Measurements from ENCODE around the gene ABCC1.

The ABCC1 gene

DNA sequence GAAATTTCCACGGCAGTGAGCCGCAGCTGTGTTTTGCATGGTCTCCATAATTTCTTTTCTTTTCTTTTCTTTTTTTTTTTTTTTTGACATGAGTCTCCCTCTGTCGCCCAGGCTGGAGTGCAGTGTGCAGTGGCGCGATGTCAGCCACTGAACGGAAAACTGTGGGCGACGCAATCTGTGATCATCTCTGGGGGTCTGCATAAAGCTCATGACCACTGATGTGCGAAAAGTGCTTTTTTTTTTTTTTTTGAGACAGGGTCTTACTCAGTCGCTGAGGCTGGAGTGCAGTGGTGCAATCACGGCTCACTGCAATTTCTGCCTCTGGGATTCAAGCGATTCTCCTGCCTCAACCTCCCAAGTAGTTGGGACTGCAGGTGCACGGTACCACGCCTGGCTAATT, 156.2 kb downstream of the ABCC1 start:
- TF ChIP-seq, protein P1, sequence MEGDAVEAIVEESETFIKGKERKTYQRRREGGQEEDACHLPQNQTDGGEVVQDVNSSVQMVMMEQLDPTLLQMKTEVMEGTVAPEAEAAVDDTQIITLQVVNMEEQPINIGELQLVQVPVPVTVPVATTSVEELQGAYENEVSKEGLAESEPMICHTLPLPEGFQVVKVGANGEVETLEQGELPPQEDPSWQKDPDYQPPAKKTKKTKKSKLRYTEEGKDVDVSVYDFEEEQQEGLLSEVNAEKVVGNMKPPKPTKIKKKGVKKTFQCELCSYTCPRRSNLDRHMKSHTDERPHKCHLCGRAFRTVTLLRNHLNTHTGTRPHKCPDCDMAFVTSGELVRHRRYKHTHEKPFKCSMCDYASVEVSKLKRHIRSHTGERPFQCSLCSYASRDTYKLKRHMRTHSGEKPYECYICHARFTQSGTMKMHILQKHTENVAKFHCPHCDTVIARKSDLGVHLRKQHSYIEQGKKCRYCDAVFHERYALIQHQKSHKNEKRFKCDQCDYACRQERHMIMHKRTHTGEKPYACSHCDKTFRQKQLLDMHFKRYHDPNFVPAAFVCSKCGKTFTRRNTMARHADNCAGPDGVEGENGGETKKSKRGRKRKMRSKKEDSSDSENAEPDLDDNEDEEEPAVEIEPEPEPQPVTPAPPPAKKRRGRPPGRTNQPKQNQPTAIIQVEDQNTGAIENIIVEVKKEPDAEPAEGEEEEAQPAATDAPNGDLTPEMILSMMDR (IDR thresholded peaks at IDR 0.05; ENCODE audit: low read length, missing control alignments), result no peak
- no peak overlapping the region for H3K4me3 ChIP-seq (replicated peaks; ENCODE audit: low read depth, low read length)
- no peak for DNase-seq (ENCODE audit: low read depth)

DNA sequence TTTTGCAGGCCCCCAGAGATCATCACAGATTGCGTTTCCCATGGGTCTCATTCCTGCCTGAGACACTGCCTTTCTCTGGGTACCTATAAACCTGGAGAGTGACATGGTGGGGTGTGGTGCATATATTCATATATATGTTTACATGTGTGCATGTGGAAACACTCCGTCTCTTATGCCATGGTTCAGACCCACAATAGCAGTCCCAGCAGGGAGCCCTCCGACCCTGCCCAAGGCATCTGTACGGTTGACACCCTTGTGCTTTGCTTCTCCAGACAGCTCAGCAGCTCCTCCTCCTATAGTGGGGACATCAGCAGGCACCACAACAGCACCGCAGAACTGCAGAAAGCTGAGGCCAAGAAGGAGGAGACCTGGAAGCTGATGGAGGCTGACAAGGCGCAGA, 157.1 kb downstream of the ABCC1 start:
- TF ChIP-seq, protein P1 (IDR thresholded peaks at IDR 0.05; ENCODE audit: low read length, missing control alignments), result no peak
- DNase-seq (ENCODE audit: low read depth), result no peak
- H3K4me3 ChIP-seq (replicated peaks; ENCODE audit: low read depth, low read length), result no peak overlapping the region

DNA sequence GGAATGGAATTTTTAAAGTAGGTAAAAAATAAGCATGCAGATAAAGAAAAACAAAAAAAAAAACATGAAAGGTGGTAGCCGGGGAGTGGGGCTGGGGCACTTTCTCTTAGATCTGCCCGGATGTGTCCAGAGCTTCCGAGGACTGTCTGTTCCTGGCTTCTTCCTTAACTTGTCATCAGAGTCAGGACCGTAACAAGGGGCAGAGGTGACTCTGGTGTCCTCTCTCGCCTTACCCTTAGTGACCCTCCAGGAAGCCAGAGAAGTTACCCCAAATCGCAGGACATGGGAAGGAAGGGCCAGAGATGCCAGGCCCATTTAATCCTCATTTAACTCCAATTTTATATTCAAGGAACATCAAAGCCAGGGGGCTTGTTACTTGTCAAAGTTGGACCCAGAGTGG, 158.4 kb downstream of the ABCC1 start:
- TF ChIP-seq, protein P1 (IDR thresholded peaks at IDR 0.05; ENCODE audit: low read length, missing control alignments), result no peak
- DNase-seq (ENCODE audit: low read depth), result no peak
- H3K4me3 ChIP-seq (replicated peaks; ENCODE audit: low read depth, low read length), result no peak overlapping the region

DNA sequence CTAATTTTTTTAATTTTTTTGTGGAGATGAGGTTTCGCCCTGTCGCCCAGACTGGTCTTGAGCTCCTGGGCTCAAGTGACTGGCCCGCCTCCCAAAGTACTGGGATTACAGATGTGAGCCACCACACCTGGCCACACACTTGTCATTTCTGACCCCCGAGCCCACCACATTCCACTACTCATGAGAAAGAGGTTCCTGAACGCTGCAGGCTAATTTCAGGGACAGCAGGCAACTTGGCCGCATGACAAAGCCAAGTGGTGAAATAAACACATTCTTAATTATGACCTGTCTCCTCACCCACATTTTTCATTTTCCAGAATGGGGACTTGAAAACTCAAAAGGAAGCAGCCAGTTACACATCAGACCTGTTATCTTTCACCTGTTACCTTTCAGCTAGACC, 159.3 kb downstream of the ABCC1 start:
- TF ChIP-seq, protein P1 (IDR thresholded peaks at IDR 0.05; ENCODE audit: low read length, missing control alignments), result no peak
- DNase-seq (ENCODE audit: low read depth), result no peak

DNA sequence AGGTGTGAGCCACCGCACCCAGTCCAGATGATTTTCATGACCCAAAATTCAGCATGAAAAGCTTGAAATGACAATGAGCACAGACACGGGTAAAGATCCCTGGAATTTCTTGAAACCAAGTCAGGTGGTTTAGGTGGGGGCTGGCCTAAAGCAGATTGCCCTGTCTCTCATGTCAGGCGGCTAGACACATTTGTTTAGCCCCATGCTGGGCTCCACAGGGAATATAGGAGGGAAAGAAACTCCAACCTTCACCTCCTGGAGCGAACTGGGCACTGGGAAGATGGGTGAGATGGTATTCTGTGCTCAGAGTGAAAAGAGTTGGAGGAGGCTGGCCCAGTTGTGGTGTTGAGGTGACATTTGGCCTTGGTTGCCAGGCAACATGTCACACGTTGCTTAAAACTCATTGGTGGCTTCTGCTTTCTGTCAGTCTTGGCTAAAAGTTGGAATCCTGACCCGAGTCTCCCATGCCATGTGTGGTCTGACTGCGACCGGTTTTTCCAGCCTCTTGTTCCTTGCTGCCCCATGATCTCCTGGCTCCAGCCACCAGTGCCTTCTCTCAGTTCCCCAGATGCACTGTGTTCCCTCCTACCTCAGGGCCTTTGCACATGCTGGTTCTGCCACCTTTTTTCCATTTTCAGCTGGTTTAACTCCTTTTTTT, 160.2 kb downstream of the ABCC1 start:
- TF ChIP-seq, protein P1 (IDR thresholded peaks at IDR 0.05; ENCODE audit: low read length, missing control alignments), result no peak
- no peak overlapping the region for H3K4me3 ChIP-seq (replicated peaks; ENCODE audit: low read depth, low read length)
- no peak for DNase-seq (ENCODE audit: low read depth)

More for the DNA sequence above, 159.3 kb downstream of the ABCC1 start:
- no peak overlapping the region for H3K4me3 ChIP-seq (replicated peaks; ENCODE audit: low read depth, low read length)

DNA sequence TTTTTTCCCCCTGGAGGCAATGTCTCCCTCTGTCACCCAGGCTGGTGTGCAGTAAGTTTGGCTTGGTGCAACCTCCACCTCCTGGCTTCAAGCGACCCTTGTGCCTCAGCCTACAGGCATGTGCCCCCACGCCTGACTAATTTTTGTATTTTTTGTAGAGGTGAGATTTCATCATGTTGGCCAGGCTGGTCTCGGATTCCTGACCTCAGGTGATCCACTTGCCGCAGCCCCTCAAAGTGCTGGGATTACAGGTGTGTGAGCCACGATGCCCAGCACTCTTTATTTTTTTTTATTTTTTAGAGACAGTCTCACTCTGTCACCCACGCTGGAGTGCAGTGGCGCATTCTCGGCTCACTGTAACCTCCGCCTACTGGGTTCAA, 160.7 kb downstream of the ABCC1 start:
- TF ChIP-seq, protein P1 (IDR thresholded peaks at IDR 0.05; ENCODE audit: low read length, missing control alignments), result no peak
- no peak for DNase-seq (ENCODE audit: low read depth)
- no peak overlapping the region for H3K4me3 ChIP-seq (replicated peaks; ENCODE audit: low read depth, low read length)

DNA sequence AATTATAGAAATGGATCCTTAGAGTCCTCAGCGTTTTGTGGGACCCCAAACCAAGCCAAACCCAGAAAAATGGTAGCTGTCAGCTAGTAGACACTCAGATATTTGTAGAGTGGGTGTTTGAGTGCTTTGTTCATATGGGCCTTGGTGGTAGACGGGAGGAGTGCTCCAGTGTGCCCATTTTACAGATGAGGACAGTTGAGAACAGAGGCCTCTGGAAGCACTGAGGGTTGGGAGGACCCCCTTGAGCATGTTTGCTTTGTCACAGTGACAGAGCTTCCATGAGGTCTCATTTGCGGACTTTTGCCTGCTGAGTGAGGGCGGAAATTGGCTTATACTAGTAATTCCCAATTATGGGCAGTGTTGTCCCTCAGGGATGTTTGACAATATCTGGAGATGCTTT, 162.2 kb downstream of the ABCC1 start:
- DNase-seq (ENCODE audit: low read depth), result no peak
- TF ChIP-seq, protein P1 (IDR thresholded peaks at IDR 0.05; ENCODE audit: low read length, missing control alignments), result no peak
- H3K4me3 ChIP-seq (replicated peaks; ENCODE audit: low read depth, low read length), result no peak overlapping the region
